Peyer's patch (tissue), 4 donors: Measurements from ENCODE around the gene NFAT5.

Experiments used
- POLR2A ChIP-seq, 2 donors: fragments of 450-650 bp; IDR thresholded peaks; one replicate each; pipeline ENCODE4 v1.5.1; 2017; ENCODE audit warnings: antibody characterized with exemption in 2 of 2, mild to moderate bottlenecking in 2 of 2, moderate library complexity in 2 of 2
- TF ChIP-seq, protein P1 (sequence below), 6 experiments: fragments of 450-650 bp in 4 of 6; fragments of 200-600 bp in 2 of 6; sonication (generic) in 1 of 6; IDR thresholded peaks; one replicate each; pipeline ENCODE4 v1.5.1; 2017 to 2019; ENCODE audit warnings: antibody characterized with exemption in 6 of 6, mild to moderate bottlenecking in 3 of 6, moderate library complexity in 1 of 6

DNA sequence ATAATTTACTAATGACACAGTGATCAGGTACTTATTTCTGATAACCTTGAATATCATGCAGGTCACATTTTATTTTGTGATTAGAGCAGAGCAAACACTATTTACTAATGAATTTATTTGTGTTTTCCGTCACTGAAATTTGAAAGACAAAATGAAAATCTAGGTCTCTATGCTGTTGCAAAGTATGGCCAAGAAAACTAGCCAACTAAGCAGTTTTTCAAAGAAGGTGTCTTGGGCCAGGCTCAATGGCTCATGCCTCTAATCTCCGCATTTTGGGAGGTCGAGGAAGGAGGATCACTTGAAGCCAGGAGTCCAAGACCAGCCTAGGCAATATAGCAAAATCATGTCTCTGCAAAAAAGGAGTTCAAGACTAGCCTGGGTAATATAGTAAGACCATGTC is 3.0 kb upstream of the NFAT5 start:
- TF ChIP-seq, protein P1, sequence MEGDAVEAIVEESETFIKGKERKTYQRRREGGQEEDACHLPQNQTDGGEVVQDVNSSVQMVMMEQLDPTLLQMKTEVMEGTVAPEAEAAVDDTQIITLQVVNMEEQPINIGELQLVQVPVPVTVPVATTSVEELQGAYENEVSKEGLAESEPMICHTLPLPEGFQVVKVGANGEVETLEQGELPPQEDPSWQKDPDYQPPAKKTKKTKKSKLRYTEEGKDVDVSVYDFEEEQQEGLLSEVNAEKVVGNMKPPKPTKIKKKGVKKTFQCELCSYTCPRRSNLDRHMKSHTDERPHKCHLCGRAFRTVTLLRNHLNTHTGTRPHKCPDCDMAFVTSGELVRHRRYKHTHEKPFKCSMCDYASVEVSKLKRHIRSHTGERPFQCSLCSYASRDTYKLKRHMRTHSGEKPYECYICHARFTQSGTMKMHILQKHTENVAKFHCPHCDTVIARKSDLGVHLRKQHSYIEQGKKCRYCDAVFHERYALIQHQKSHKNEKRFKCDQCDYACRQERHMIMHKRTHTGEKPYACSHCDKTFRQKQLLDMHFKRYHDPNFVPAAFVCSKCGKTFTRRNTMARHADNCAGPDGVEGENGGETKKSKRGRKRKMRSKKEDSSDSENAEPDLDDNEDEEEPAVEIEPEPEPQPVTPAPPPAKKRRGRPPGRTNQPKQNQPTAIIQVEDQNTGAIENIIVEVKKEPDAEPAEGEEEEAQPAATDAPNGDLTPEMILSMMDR (IDR thresholded peaks at IDR 0.05), result no peak
- TF ChIP-seq POLR2A (IDR thresholded peaks at IDR 0.05), result no peak
